Hepatocyte (in vitro differentiated cells): ENCODE measurements around the gene TNFAIP2. TPM values are rescaled to one million over a fixed set of nuclear protein-coding genes. Genes with fewer than 3 reads are reported as not detected.
"Not testable (repeated sequence)": the region's sequence is repeated elsewhere in the genome, so short reads cannot be mapped to it uniquely, and the experiment has no call there.

ENCODE experiments used
- DNase-seq: peaks from one replicate; pipeline ENCODE4 v3.0.0-alpha.2; 2016; ENCODE audit warnings: low spot score
- H2AFZ ChIP-seq: fragments of 200-600 bp; sonication (generic); 2 replicates; pipeline ENCODE4 v1.6.0; 2016; ENCODE audit warnings: antibody characterized with exemption, mild to moderate bottlenecking
- H3K27ac ChIP-seq: fragments of 200-600 bp; sonication (generic); 2 replicates; pipeline ENCODE4 v1.5.1; 2016; ENCODE audit warnings: mild to moderate bottlenecking
- H3K27me3 ChIP-seq: fragments of 200-600 bp; sonication (generic); 2 replicates; pipeline ENCODE4 v1.6.1; 2016
- H3K36me3 ChIP-seq: fragments of 200-600 bp; sonication (generic); replicated peaks from 2 replicates; pipeline ENCODE4 v1.5.1; 2016; ENCODE audit warnings: low read depth; ENCODE audit not compliant: insufficient read depth
- H3K4me1 ChIP-seq: fragments of 200-600 bp; sonication (generic); 2 replicates; pipeline ENCODE4 v1.5.1; 2016; ENCODE audit warnings: mild to moderate bottlenecking, moderate library complexity; ENCODE audit not compliant: insufficient read depth
- H3K4me2 ChIP-seq: fragments of 200-600 bp; sonication (generic); 2 replicates; pipeline ENCODE4 v1.6.0; 2016
- H3K4me3 ChIP-seq: fragments of 200-600 bp; sonication (generic); 2 replicates; pipeline ENCODE4 v1.5.1; 2016; ENCODE audit warnings: mild to moderate bottlenecking
- H3K79me2 ChIP-seq: fragments of 200-600 bp; sonication (generic); 2 replicates; pipeline ENCODE4 v1.6.0; 2017; ENCODE audit warnings: mild to moderate bottlenecking
- H3K9me2 ChIP-seq: fragments of 200-600 bp; sonication (generic); replicated peaks from 2 replicates; pipeline ENCODE4 v1.6.0; 2017; ENCODE audit warnings: mild to moderate bottlenecking; ENCODE audit not compliant: insufficient read depth
- H3K9me3 ChIP-seq: fragments of 200-600 bp; sonication (generic); 2 replicates; pipeline ENCODE4 v1.5.1; 2016; ENCODE audit warnings: low read depth, mild to moderate bottlenecking
- H4K20me1 ChIP-seq: fragments of 200-600 bp; sonication (generic); 2 replicates; pipeline ENCODE4 v1.6.0; 2016; ENCODE audit warnings: mild to moderate bottlenecking; ENCODE audit not compliant: insufficient read depth, poor library complexity, severe bottlenecking
- EZH2 ChIP-seq: fragments of 200-600 bp; sonication (generic); IDR thresholded peaks from 2 replicates; pipeline ENCODE4 v1.6.1; 2016; ENCODE audit warnings: antibody characterized with exemption, mild to moderate bottlenecking, borderline replicate concordance
- EZH2phosphoT487 ChIP-seq: fragments of 200-600 bp; sonication (generic); IDR thresholded peaks from one replicate; pipeline ENCODE4 v1.6.1; 2018; ENCODE audit warnings: antibody characterized with exemption, mild to moderate bottlenecking, low read depth, moderate library complexity; ENCODE audit not compliant: unreplicated experiment, severe bottlenecking
- WGBS: methylation state at CpG from one replicate; pipeline ENCODE4 v1.1.6; 2016; ENCODE audit warnings: low lambda C conversion rate; ENCODE audit errors: missing lambda C conversion rate; 5-methylcytosine and 5-hydroxymethylcytosine counted together
- polyA plus RNA-seq: library from polyadenylated mRNA; unstranded; fragments of >200 nt; fragmentation: Nextera tagmentation; extraction: Ambion mirVana; gene quantifications from 2 replicates; pipeline ENCODE4 v1.2.1, GENCODE V29; 2016
- total RNA-seq: library from RNA; depleted of rRNA; stranded (reverse); fragments of >200 nt; gene quantifications from 2 replicates; pipeline ENCODE4 v1.2.3, GENCODE V29; 2014
- TF ChIP-seq, protein P1 (sequence below): fragments of 200-600 bp; sonication (generic); IDR thresholded peaks from 2 replicates; pipeline ENCODE4 v1.5.1; 2016; ENCODE audit warnings: antibody characterized with exemption, mild to moderate bottlenecking; ENCODE audit not compliant: poor library complexity

Gene TNFAIP2
- total and polyA plus RNA-seq, 2 experiments from 2014 or later, result 14.2 to 16.0 TPM

DNA sequence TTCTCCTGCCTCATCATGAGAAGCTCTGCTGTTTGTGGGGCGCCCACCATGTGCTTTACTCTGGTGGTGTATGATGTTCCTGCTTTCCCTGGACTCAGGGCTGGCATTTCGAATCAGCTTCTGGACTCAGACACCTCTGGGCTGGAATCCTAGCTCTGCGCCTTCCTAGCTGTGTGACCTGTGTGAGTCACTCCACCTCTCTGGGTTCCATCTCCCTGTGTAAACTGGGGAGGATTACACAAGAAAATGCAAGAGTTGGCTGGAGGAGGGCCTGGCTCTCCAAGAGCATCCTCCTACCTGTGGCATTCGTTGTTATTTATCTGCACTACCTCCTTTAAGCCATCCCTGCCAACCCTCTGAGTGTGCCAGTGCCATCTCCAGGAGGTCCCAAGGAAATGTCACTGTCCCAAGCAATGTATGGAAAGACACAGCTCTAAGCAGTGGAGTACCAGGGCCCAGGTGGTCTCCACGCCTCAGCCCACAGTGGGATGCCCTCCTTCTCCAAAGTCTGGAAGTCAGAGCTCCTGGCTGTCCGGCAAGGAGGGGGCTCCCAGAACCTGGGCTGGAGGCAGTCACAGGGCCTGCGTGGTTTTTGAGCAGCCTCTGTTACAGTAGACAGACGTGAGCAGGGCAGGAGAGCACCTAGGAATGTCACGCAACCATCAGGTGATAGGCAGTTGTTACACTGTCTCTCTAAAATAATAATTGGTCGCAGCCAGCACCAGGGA, 7.3 kb upstream of the TNFAIP2 start:
- Histone ChIP-seq H3K27me3 (no peaks in the 10 kb centered on the region), H3K79me2 (no peaks in the 10 kb centered on the region), H2AFZ (no peak overlapping the region), H3K9me2 (no peaks in the 10 kb centered on the region), H3K27ac (no peak overlapping the region), H3K36me3 (no peaks in the 10 kb centered on the region), H3K4me2 (no peak overlapping the region), H3K4me1 (peaks cover 3% of the 10 kb centered on the region), H3K9me3 (no peaks in the 10 kb centered on the region), H4K20me1 (no peaks in the 10 kb centered on the region), H3K4me3 (no peak overlapping the region)
- TF ChIP-seq EZH2 (no peak), EZH2phosphoT487 (no peak)
- TF ChIP-seq, protein P1, sequence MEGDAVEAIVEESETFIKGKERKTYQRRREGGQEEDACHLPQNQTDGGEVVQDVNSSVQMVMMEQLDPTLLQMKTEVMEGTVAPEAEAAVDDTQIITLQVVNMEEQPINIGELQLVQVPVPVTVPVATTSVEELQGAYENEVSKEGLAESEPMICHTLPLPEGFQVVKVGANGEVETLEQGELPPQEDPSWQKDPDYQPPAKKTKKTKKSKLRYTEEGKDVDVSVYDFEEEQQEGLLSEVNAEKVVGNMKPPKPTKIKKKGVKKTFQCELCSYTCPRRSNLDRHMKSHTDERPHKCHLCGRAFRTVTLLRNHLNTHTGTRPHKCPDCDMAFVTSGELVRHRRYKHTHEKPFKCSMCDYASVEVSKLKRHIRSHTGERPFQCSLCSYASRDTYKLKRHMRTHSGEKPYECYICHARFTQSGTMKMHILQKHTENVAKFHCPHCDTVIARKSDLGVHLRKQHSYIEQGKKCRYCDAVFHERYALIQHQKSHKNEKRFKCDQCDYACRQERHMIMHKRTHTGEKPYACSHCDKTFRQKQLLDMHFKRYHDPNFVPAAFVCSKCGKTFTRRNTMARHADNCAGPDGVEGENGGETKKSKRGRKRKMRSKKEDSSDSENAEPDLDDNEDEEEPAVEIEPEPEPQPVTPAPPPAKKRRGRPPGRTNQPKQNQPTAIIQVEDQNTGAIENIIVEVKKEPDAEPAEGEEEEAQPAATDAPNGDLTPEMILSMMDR, result no peak
- DNase-seq, result no peak
- 93% methylated on average over 10 of the region's 10 CpGs for WGBS

- Histone ChIP-seq H4K20me1 (no peaks in the 10 kb centered on the region), H2AFZ (no peak overlapping the region), H3K79me2 (no peaks in the 10 kb centered on the region), H3K27ac (no peak overlapping the region), H3K27me3 (no peaks in the 10 kb centered on the region), H3K4me2 (no peak overlapping the region), H3K9me2 (no peaks in the 10 kb centered on the region), H3K9me3 (no peaks in the 10 kb centered on the region), H3K4me1 (peaks cover 6% of the 10 kb centered on the region), H3K4me3 (no peak overlapping the region), H3K36me3 (no peaks in the 10 kb centered on the region)
- WGBS, result 86% methylated on average over 16 of the region's 17 CpGs
- TF ChIP-seq EZH2phosphoT487 (no peak), EZH2 (no peak)
- TF ChIP-seq, protein P1, result no peak
- DNase-seq, result no peak
Observed at GRCh38 chr14:103116636-103117035, 6.6 kb upstream of the TNFAIP2 start.

GRCh38 chr14:103117499-103117898, 5.8 kb upstream of the TNFAIP2 start:
- DNase-seq, H3K9me2 ChIP-seq, H4K20me1 ChIP-seq, H3K4me2 ChIP-seq, H3K36me3 ChIP-seq, H2AFZ ChIP-seq, H3K4me3 ChIP-seq, H3K27me3 ChIP-seq, H3K9me3 ChIP-seq, H3K27ac ChIP-seq, H3K79me2 ChIP-seq: not testable (repeated sequence)
- 100% methylated on average over 7 of the region's 7 CpGs for WGBS
- peaks cover 15% of the 10 kb centered on the region for H3K4me1 ChIP-seq

DNA sequence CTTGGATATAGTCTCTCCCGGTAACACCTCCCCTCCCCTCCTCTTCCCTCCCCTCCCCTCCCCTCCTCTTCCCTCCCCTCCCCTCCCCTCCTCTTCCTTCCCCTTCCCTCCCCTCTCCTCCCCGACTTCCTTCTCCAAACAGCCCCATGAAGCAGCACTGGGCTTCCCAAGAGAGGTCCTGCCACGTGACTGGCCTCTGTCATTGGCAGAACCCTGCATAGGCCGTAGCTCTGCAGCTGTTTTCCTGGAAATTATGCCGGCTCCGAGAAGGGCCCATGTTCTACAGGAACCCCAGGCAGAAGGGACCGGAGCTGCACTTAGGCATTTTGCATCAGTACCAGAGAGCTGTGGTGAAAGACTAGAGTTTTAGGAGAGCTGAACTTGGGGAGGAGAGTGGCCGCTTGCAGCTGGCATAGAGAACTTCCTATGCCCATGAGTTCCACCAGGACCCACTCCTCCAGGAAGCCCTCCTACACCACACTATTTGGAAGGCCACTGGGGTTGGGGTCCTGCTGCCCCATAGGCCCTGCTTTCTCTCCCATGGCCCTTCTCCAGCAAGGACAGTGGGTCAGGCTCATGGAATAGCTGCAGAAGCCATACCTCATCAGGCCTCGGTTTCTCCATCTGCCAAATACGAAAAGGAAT, 5.1 kb upstream of the TNFAIP2 start:
- no peak overlapping the region for H3K4me2 ChIP-seq
- H3K9me2 ChIP-seq, result no peaks in the 10 kb centered on the region
- no peaks in the 10 kb centered on the region for H4K20me1 ChIP-seq
- no peak overlapping the region for H3K4me3 ChIP-seq
- no peak for DNase-seq
- no peaks in the 10 kb centered on the region for H3K27me3 ChIP-seq
- H3K4me1 ChIP-seq, result peaks cover 21% of the 10 kb centered on the region
- 63% methylated on average over 9 of the region's 10 CpGs for WGBS
- no peaks in the 10 kb centered on the region for H3K79me2 ChIP-seq
- H3K27ac ChIP-seq, result no peak overlapping the region
- H3K36me3 ChIP-seq, result no peaks in the 10 kb centered on the region
- H3K9me3 ChIP-seq, result no peaks in the 10 kb centered on the region
- TF ChIP-seq EZH2phosphoT487 (no peak), EZH2 (no peak)
- no peak overlapping the region for H2AFZ ChIP-seq
